ENCODE data around the gene AEBP2.
"Not testable (repeated sequence)": the region's sequence is repeated elsewhere in the genome, so short reads cannot be mapped to it uniquely, and the experiment has no call there.

AEBP2 gene

DNA sequence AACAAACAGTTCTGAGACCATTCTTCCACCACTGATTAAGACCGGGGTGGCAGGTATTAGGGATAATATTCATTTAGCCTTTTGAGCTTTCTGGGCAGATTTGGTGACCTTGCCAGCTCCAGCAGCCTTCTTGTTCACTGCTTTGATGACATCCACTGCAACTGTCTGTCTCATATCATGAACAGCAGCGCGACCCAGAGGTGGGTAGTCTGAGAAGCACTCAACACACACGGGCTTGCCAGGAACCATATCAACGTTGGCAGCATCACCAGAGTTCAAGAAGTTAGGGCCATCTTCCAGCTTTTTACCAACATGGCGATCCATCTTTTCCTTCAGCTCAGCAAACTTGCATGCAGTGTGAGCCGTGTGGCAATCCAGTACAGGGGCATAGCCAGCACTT, 16.9 kb downstream of the AEBP2 start:
- no peak for DNase-seq

DNA sequence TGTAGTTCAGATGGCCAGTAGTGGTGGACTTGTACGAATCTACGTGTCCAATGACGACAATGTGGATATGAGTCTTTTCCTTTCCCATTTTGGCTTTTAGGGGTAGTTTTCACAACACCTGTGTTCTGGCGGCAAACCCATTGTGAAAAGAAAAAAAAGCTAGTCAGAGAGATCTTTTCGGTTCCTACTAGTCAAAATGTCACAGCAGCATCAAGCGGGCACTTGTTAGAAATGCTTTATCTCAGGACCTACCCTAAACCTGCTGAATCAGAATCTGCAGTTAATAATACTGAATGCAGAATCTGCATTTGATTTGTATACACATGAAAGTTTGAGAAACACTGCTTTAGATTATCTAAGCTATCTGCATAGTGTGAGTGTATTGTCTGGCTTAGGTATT, 18.3 kb downstream of the AEBP2 start:
- DNase-seq = no peak

GRCh38 chr12:19458733-19459132, 19.4 kb downstream of the AEBP2 start:
- DNase-seq = no peak

GRCh38 chr12:19461999-19462398, 22.7 kb downstream of the AEBP2 start:
- DNase-seq = no peak

- no peak for DNase-seq
These were observed 23.1 kb downstream of the AEBP2 start for GRCh38 chr12:19462406-19462805.

- DNase-seq = no peak
These were observed 24.9 kb downstream of the AEBP2 start for GRCh38 chr12:19464192-19464580.

- no peak for DNase-seq
These were observed 26.4 kb downstream of the AEBP2 start for GRCh38 chr12:19465711-19466110.

- no peak for DNase-seq
These were observed 34.9 kb downstream of the AEBP2 start for GRCh38 chr12:19474147-19474546.

DNA sequence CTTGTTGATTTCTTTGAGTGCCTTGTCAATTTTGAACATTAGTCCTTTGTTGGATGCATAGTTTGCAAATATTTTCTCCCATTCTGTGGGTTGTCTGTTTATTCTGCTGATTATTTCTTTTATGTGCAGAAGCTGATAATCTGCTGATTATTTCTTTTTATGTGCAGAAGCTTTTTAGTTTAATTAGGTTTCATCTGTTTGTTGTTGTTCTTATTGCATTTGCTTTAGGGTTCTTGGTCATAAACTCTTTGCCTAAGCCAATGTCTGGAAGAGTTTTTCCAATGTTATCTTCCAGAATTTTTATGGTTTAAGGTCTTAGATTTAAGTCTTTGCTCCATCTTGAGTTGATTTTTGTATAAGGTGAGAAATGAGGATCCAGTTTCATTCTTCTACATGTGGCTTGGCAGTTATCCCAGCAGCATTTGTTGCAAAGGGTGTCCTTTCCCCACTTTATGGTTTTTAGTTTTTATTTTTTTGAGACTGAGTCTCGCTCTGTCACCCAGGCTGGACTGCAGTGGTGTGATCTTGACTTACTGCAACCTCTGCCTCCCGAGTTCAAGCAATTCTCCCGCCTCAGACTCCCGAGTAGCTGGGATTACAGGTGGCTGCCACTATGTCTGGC, 36.7 kb downstream of the AEBP2 start:
- not testable (repeated sequence) for DNase-seq

DNA sequence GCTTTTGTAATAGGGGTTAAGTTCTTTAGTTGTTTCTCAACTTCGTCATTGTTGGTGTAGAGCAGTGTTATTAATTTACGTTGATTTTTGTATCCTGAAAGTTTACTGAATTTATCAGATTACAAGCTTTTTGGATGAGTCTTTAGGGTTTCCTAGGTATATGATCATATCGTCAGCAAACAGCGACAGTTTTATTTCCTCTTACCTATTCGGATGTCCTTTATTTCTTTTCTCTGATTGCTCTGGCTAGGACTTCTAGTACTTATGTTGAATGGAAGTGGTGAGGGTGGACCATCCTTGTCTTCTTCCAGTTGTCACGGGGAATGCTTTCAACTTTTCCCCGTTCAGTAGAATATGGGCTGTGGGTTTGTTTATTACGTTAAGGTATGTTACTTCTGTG, 37.8 kb downstream of the AEBP2 start:
- DNase-seq = no peak

- DNase-seq = no peak
These were observed 41.2 kb downstream of the AEBP2 start for GRCh38 chr12:19480459-19480858.

DNA sequence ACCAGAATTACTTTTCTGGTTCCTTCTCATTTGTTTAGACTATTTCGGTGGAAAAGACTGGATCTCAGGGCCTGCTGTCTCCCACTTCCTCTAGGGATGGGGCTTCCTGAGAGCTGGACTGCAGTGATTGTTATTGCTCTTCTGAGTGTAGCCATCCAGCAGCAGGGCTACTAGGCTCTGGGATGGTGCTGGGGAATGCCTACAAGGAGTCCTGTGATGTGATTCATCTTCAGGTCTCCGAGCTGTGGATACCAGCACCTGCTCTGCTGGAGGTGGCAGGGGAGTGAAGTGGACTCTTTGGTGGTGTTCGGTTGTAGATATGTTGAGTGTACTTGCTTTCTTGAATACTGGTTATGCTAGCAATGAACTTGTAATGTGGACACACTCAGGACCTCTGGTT, 42.7 kb downstream of the AEBP2 start:
- no peak for DNase-seq

DNA sequence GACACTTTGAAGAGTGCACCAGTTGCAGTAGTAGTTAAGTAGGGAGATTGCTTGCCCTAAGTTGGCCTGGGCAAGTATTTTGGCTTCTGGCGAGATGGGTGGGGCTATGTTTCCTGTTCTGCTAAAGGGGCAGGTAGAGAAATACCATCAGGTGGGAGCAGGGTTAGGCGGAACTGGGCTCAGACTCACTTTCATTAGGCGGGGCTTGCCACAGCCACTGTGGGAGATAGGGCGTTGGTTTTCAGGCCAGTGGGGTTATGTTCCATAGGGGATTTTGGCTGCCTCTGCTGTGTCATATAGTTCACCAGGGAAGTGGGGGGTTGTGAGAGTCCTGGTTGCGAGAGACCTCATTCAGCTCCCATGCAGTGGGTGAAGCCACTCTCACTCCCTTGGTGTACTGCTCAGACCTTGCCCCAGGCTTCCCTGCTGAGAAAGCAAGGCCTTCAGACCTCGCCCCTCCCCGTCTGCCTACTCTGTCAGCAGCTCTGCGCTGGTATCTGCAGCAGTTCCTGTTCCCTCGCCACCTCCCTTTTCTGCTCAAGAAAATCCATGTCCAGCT, 43.3 kb downstream of the AEBP2 start:
- no peak for DNase-seq

DNA sequence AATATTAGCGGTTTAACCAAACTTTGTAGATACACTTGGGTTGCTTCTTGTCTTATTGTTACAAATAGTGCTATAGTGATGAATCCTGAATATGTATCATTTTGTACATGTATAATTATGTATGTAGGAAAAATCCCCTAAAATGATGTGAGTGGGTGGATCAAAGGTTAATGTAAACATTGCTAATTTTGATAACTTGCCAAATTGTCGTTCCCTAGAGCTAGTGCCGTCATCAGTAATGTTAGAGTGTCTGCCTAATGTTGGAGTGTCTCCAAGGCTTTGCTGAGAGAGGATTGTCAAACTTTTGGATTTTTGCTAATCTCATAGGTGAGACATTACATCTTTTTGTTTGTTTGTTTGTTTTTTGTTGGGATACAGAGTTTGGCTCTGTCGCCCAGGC, 44.4 kb downstream of the AEBP2 start:
- no peak for DNase-seq

DNA sequence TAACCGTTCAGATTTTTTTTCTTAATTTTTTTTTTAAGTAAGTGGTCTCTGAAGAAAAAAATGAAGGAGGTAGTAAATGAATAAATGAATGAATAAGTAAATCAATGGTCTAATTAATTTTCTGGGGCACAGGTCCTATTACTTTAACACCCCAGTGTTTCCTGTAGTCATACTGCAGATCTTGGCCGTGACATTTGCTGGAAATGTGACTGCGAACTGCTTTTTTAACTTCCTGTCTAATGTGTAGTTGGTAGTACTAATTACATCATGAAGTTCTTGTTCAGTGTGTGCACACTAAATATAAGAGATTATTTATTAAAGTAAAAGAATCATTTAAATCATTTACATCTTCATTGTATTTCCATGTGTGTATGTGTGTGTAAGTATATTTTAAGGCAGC, 45.4 kb downstream of the AEBP2 start:
- no peak for DNase-seq

- no peak for DNase-seq
These were observed 45.9 kb downstream of the AEBP2 start for GRCh38 chr12:19485240-19485639.

DNA sequence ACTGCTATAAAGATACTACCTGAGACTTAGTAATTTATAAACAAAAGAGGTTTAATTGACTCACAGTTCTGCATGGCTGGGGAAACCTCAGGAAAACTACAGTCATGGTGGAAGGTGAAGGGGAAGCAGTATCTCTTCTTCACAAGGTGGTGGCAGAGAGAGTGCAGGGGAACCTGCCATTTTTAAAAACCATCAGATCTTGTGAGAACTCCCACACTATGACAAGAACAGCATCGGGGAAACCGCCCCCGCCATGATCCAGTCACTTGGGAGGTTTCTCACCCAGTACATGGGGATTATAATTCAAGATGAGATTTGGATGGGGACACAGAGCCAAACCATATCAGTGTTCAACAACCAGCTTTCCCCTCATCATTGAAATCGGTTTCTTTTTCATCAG, 49.9 kb downstream of the AEBP2 start:
- no peak for DNase-seq

GRCh38 chr12:19490908-19491307, 51.6 kb downstream of the AEBP2 start:
- DNase-seq = no peak

DNA sequence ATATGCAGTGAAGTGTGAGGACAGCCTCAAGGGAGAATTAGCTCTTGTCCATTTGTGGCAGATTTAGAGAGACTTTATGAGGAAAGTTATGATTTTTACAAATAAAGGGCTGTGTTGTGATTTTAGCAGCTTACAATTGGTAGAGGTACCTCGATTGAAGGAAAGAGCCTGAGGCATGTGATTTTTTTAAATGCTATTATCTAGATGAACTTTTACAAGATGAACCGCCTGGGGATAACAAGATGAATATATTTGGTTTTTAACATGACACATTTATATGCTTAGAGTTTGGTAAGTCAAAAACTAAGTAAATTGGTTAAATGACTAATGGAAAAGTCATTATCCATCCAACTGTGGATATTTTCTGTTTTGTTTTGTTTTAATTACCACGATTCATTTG, 52.6 kb downstream of the AEBP2 start:
- no peak for DNase-seq

DNA sequence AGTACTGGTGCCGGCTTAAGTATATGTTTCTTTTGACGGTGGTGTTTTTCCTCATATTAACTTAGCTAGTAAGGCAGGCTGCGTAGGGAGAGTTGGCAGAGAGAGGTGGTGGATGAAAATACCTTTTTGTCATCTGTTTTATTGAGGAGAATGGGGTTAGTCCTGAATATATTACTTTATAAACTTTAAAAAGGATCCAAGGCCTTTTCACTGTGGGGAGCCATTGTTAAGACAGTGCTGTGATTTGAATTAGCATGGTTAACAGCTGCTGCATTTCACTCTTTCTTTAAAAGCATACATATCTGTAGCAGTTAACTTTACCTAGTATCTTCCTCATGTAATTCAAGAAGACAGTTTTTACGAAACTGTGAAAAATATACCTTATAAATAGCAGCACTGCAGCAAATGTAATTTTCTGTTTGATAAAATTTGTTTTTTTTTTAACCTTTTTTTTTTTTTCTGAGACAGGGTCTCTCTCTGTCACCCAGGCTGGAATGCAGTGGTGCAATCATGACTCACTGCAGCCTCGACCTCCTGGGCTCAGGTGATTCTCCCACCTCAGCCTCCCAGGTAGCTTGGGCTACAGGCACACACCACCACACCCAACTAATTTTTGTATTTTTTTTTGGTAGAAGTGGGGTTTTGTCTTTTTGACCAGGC, 57.1 kb downstream of the AEBP2 start:
- DNase-seq = no peak

GRCh38 chr12:19498099-19498498, 58.8 kb downstream of the AEBP2 start:
- DNase-seq = no peak

- DNase-seq = no peak
These were observed 59.7 kb downstream of the AEBP2 start for GRCh38 chr12:19499030-19499429.

DNA sequence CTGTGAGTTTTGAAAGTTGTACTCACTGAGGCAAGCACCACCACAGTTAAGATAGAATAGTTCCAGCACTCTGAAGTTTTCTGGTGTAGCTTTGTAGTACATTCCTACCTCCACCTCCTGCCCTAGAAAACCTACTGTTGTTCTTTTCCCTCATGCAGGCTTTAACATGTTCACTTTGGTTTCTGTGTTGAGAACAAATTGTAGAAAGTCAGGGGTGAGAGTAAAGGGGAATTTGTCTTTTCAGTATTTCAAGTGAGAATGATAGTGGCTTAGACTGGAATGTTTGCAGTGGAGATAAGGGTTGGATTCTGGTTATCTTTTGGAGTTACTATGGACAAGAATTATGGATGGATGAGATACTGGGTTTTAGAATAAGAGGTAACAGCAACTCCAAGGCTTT, 67.2 kb downstream of the AEBP2 start:
- DNase-seq = no peak

- DNase-seq = no peak
These were observed 68.5 kb downstream of the AEBP2 start for GRCh38 chr12:19507823-19508222.

GRCh38 chr12:19510461-19510860, 71.2 kb downstream of the AEBP2 start:
- DNase-seq = no peak

Measured in NCI-H510A treated with DMSO at 0.1 percent for 48 hours (cell line).